GM23338 (cell line): ENCODE data around the gene ATR. TPM values are rescaled to one million over a fixed set of nuclear protein-coding genes. Genes with fewer than 3 reads are reported as not detected.

Source experiments
- ATAC-seq: fragments of 200-7000 bp; cut with Tn5 transposase; 3 replicates; pipeline ENCODE4 v1.9.1; 2020
- DNase-seq: peaks from one replicate; pipeline ENCODE4 v3.0.0-alpha.2; 2015; ENCODE audit warnings: low spot score
- H2AFZ ChIP-seq: fragments of 200-600 bp; sonication (generic); 2 replicates; pipeline ENCODE4 v1.8.0; 2016; ENCODE audit warnings: antibody characterized with exemption, mild to moderate bottlenecking, moderate library complexity
- H3F3A ChIP-seq: fragments of 200-600 bp; sonication (generic); replicated peaks from 2 replicates; pipeline ENCODE4 v1.8.0; 2017; ENCODE audit warnings: antibody characterized with exemption, mixed run types, low read depth
- H3K27ac ChIP-seq: fragments of 200-600 bp; sonication (generic); 2 replicates; pipeline ENCODE4 v1.6.1; 2016; ENCODE audit warnings: low read depth
- H3K27me3 ChIP-seq: fragments of 200-600 bp; sonication (generic); 2 replicates; pipeline ENCODE4 v1.8.0; 2016; ENCODE audit warnings: mild to moderate bottlenecking, mixed run types, moderate library complexity; ENCODE audit not compliant: insufficient read depth
- H3K36me3 ChIP-seq: fragments of 200-600 bp; sonication (generic); 2 replicates; pipeline ENCODE4 v1.8.0; 2016; ENCODE audit warnings: mild to moderate bottlenecking; ENCODE audit not compliant: insufficient read depth
- H3K4me1 ChIP-seq: fragments of 200-600 bp; sonication (generic); 2 replicates; pipeline ENCODE4 v1.8.0; 2016; ENCODE audit warnings: mild to moderate bottlenecking, moderate library complexity; ENCODE audit not compliant: insufficient read depth
- H3K4me2 ChIP-seq: fragments of 200-600 bp; sonication (generic); 2 replicates; pipeline ENCODE4 v1.7.1; 2017; ENCODE audit warnings: mixed run types
- H3K4me3 ChIP-seq: fragments of 200-600 bp; sonication (generic); 2 replicates; pipeline ENCODE4 v1.6.1; 2016; ENCODE audit warnings: mixed run types
- H3K79me2 ChIP-seq: fragments of 200-600 bp; sonication (generic); replicated peaks from 2 replicates; pipeline ENCODE4 v1.8.0; 2017; ENCODE audit warnings: mild to moderate bottlenecking; ENCODE audit not compliant: insufficient read depth
- H3K9me2 ChIP-seq: fragments of 200-600 bp; sonication (generic); 2 replicates; pipeline ENCODE4 v1.8.0; 2017; ENCODE audit not compliant: insufficient read depth
- H4K20me1 ChIP-seq: fragments of 200-600 bp; sonication (generic); replicated peaks from 2 replicates; pipeline ENCODE4 v1.8.0; 2017; ENCODE audit warnings: mild to moderate bottlenecking; ENCODE audit not compliant: insufficient read depth
- H3K27ac Mint-ChIP-seq: 2 replicates; pipeline ENCODE4 v1.8.0; 2020; ENCODE audit warnings: inconsistent platforms, mild to moderate bottlenecking, moderate library complexity, mixed read lengths
- H3K27me3 Mint-ChIP-seq: 3 replicates; pipeline ENCODE4 v1.8.0; 2022; ENCODE audit warnings: low read depth, mild to moderate bottlenecking, moderate library complexity, mixed read lengths, inconsistent platforms; ENCODE audit not compliant: insufficient read depth, poor library complexity
- H3K36me3 Mint-ChIP-seq: 3 replicates; pipeline ENCODE4 v1.8.0; 2021; ENCODE audit warnings: low read depth, mild to moderate bottlenecking, inconsistent platforms, moderate library complexity, mixed read lengths
- H3K4me1 Mint-ChIP-seq: 3 replicates; pipeline ENCODE4 v1.8.0; 2020; ENCODE audit warnings: mild to moderate bottlenecking, inconsistent platforms, mixed read lengths
- H3K4me3 Mint-ChIP-seq: 3 replicates; pipeline ENCODE4 v1.8.0; 2021; ENCODE audit warnings: moderate library complexity, mild to moderate bottlenecking, inconsistent platforms, mixed read lengths
- H3K9me3 Mint-ChIP-seq: 3 replicates; pipeline ENCODE4 v1.8.0; 2020; ENCODE audit warnings: moderate library complexity, mild to moderate bottlenecking, inconsistent platforms, mixed read lengths
- CREB1 ChIP-seq: fragments of 250-450 bp; sonication (Bioruptor Pico); IDR thresholded peaks from 2 replicates; pipeline ENCODE4 v1.5.0; 2020; ENCODE audit warnings: low read depth, mild to moderate bottlenecking, moderate library complexity
- CTCF ChIP-seq, 2 experiments: fragments of 200-600 bp in 1 of 2; sonication (generic) in 1 of 2; conservative IDR thresholded peaks; 2 replicates each; pipeline versions ENCODE4 v1.5.1 to v1.6.1; 2016 to 2017; ENCODE audit warnings: antibody characterized with exemption in 2 of 2, low read depth in 2 of 2, mild to moderate bottlenecking in 2 of 2, moderate library complexity in 1 of 2
- ETS1 ChIP-seq: IDR thresholded peaks from 2 replicates; pipeline ENCODE4 v1.6.1; 2016; ENCODE audit warnings: antibody characterized with exemption
- EZH2 ChIP-seq: fragments of 200-600 bp; sonication (generic); IDR thresholded peaks from one replicate; pipeline ENCODE4 v1.8.0; 2017; ENCODE audit warnings: antibody characterized with exemption, mild to moderate bottlenecking, low read depth; ENCODE audit not compliant: unreplicated experiment
- JUNB ChIP-seq: IDR thresholded peaks from one replicate; pipeline ENCODE4 v1.6.1; 2016; ENCODE audit warnings: antibody characterized with exemption; ENCODE audit not compliant: unreplicated experiment
- NANOG ChIP-seq: IDR thresholded peaks from 2 replicates; pipeline ENCODE4 v1.6.1; 2016; ENCODE audit warnings: antibody characterized with exemption, borderline replicate concordance
- POLR2AphosphoS5 ChIP-seq: IDR thresholded peaks from 2 replicates; pipeline ENCODE4 v1.6.1; 2016; ENCODE audit warnings: antibody characterized with exemption, low read depth
- STAT1 ChIP-seq: IDR thresholded peaks from one replicate; pipeline ENCODE4 v1.6.1; 2016; ENCODE audit warnings: antibody characterized with exemption; ENCODE audit not compliant: unreplicated experiment
- ZNF114 ChIP-seq: fragments of 250-450 bp; sonication (Bioruptor Pico); IDR thresholded peaks from 2 replicates; pipeline ENCODE4 v1.5.0; 2020; ENCODE audit warnings: mild to moderate bottlenecking, moderate library complexity
- ZNF331 ChIP-seq: fragments of 250-450 bp; sonication (Bioruptor Pico); IDR thresholded peaks from 2 replicates; pipeline ENCODE4 v1.5.0; 2020; ENCODE audit warnings: low read depth, mild to moderate bottlenecking, moderate library complexity
- ZNF462 ChIP-seq: fragments of 250-450 bp; sonication (Bioruptor Pico); IDR thresholded peaks from 2 replicates; pipeline ENCODE4 v1.5.0; 2020; ENCODE audit warnings: mild to moderate bottlenecking, moderate library complexity
- polyA plus RNA-seq: library from polyadenylated mRNA; unstranded; fragments of >200 nt; fragmentation: Nextera tagmentation; extraction: Ambion mirVana; gene quantifications from 2 replicates; pipeline ENCODE4 v1.2.1, GENCODE V29; 2016
- total RNA-seq: library from RNA; depleted of rRNA; stranded (reverse); fragments of >200 nt; shearing (Covaris generic); gene quantifications from 2 replicates; pipeline ENCODE4 v1.2.3, GENCODE V29; 2014

ATR gene
- total and polyA plus RNA-seq, 2 experiments from 2014 or later = 29.7 to 39.1 TPM

GRCh38 chr3:142484912-142485435, 93.6 kb downstream of the ATR start:
- no peak for TF ChIP-seq CTCF (conservative IDR thresholded peaks at IDR 0.05; ENCODE audit: low read depth in 2 of 2)
- TF ChIP-seq JUNB = no peak
- TF ChIP-seq STAT1 = no peak
- TF ChIP-seq EZH2 = no peak
- no peak for TF ChIP-seq NANOG
- no peak for TF ChIP-seq POLR2AphosphoS5
- TF ChIP-seq ZNF331 (CRISPR knock-in tag) = no peak

GRCh38 chr3:142481196-142481595, 97.3 kb downstream of the ATR start:
- Mint-ChIP-seq H3K36me3 (peaks cover 77% of the 10 kb centered on the region), H3K9me3 (peaks cover 62% of the 10 kb centered on the region), H3K27ac (no peak overlapping the region), H3K4me1 (no peaks in the 10 kb centered on the region), H3K27me3 (peaks cover 5% of the 10 kb centered on the region), H3K4me3 (no peak overlapping the region)
- Histone ChIP-seq H3K4me3 (no peak overlapping the region), H2AFZ (no peak overlapping the region), H3K27me3 (no peaks in the 10 kb centered on the region), H3K27ac (no peak overlapping the region), H3K4me2 (no peak overlapping the region), H3K4me1 (no peaks in the 10 kb centered on the region), H3K36me3 (peaks cover 27% of the 10 kb centered on the region), H3K9me2 (no peaks in the 10 kb centered on the region), H3K79me2 (no peaks in the 10 kb centered on the region), H3F3A (no peaks in the 10 kb centered on the region), H4K20me1 (no peaks in the 10 kb centered on the region)
- DNase-seq (no peak), ATAC-seq (no peak)
- no peak for TF ChIP-seq STAT1
- TF ChIP-seq CREB1 (CRISPR knock-in tag) = no peak
- TF ChIP-seq ZNF114 (CRISPR knock-in tag) = no peak
- no peak for TF ChIP-seq JUNB
- TF ChIP-seq ETS1 = no peak
- TF ChIP-seq ZNF331 (CRISPR knock-in tag) = no peak
- no peak for TF ChIP-seq ZNF462
- no peak for TF ChIP-seq EZH2
- no peak for TF ChIP-seq POLR2AphosphoS5

More at GRCh38 chr3:142484912-142485435, 93.6 kb downstream of the ATR start:
- Mint-ChIP-seq H3K27me3 (peaks cover 3% of the 10 kb centered on the region), H3K27ac (no peak overlapping the region), H3K4me3 (no peak overlapping the region), H3K4me1 (no peaks in the 10 kb centered on the region), H3K9me3 (peaks cover 32% of the 10 kb centered on the region), H3K36me3 (peaks cover 70% of the 10 kb centered on the region)
- no peaks in the 10 kb centered on the region for H3K27me3 ChIP-seq
- H3K4me3 ChIP-seq = no peak overlapping the region
- peaks cover 27% of the 10 kb centered on the region for H3K36me3 ChIP-seq
- no peak overlapping the region for H3K27ac ChIP-seq
- no peaks in the 10 kb centered on the region for H3F3A ChIP-seq
- DNase-seq = no peak
- H3K9me2 ChIP-seq = no peaks in the 10 kb centered on the region
- no peaks in the 10 kb centered on the region for H3K79me2 ChIP-seq
- no peak overlapping the region for H3K4me2 ChIP-seq
- H3K4me1 ChIP-seq = no peaks in the 10 kb centered on the region
- no peak for ATAC-seq
- no peaks in the 10 kb centered on the region for H4K20me1 ChIP-seq
- no peak overlapping the region for H2AFZ ChIP-seq
